GM18868 (cell line): Measurements from ENCODE around the gene ZNF43.
"Not testable (repeated sequence)": the region's sequence is repeated elsewhere in the genome, so short reads cannot be mapped to it uniquely, and the experiment has no call there.

Experiments
- ATAC-seq: cut with Tn5 transposase; IDR thresholded peaks from one replicate; pipeline ENCODE4 v1.9.1; 2021; ENCODE audit warnings: mild to moderate bottlenecking, moderate library complexity; ENCODE audit not compliant: unreplicated experiment

Gene ZNF43

GRCh38 chr19:21812448-21812847 is 23.5 kb downstream of the ZNF43 start:
- ATAC-seq: no peak

GRCh38 chr19:21808400-21809000 is 27.5 kb downstream of the ZNF43 start:
- ATAC-seq: not testable (repeated sequence)

GRCh38 chr19:21789466-21790085 is 46.4 kb downstream of the ZNF43 start:
- ATAC-seq: no peak

GRCh38 chr19:21786936-21787335 is 49.0 kb downstream of the ZNF43 start:
- ATAC-seq: no peak

GRCh38 chr19:21775792-21776191 is 60.2 kb downstream of the ZNF43 start:
- ATAC-seq: not testable (repeated sequence)

GRCh38 chr19:21767065-21767800 is 68.7 kb downstream of the ZNF43 start, which contains the start of gene ZNF100:
Gene ZNF100 (minus strand): TSS chr19:21767579. CDS start chr19:21767429, 150 bp downstream.
- peak; percentile 95 for ATAC-seq

GRCh38 chr19:21766705-21767064 is 69.3 kb downstream of the ZNF43 start:
- ATAC-seq: peak; percentile 2

GRCh38 chr19:21765151-21765550 is 70.8 kb downstream of the ZNF43 start:
- no peak for ATAC-seq

- ATAC-seq: not testable (repeated sequence)
Measured at GRCh38 chr19:21761547-21761946, 74.4 kb downstream of the ZNF43 start.

GRCh38 chr19:21758296-21758695 is 77.7 kb downstream of the ZNF43 start:
- ATAC-seq: no peak

- not testable (repeated sequence) for ATAC-seq
Measured at GRCh38 chr19:21755555-21755954, 80.4 kb downstream of the ZNF43 start.
